NCI-H2029 (cell line): ENCODE measurements around the gene FAM171A2.
"Not testable (repeated sequence)": the region's sequence is repeated elsewhere in the genome, so short reads cannot be mapped to it uniquely, and the experiment has no call there.

Experiments
- DNase-seq: peaks from one replicate; lab custom pipeline; 2025; lab: John Stamatoyannopoulos, UW

FAM171A2 gene

GRCh38 chr17:44360144-44360533 is 3.5 kb downstream of the FAM171A2 start:
- DNase-seq = no peak

- DNase-seq = no peak
These were observed 4.1 kb downstream of the FAM171A2 start for GRCh38 chr17:44359458-44360143.

GRCh38 chr17:44359006-44359405 is 4.6 kb downstream of the FAM171A2 start:
- no peak for DNase-seq

GRCh38 chr17:44358066-44358465 is 5.6 kb downstream of the FAM171A2 start:
- no peak for DNase-seq

- no peak for DNase-seq
These were observed 7.4 kb downstream of the FAM171A2 start for GRCh38 chr17:44356241-44356640.

GRCh38 chr17:44355642-44356099 is 8.0 kb downstream of the FAM171A2 start:
- no peak for DNase-seq

GRCh38 chr17:44354582-44355561 is 8.8 kb downstream of the FAM171A2 start:
- no peak for DNase-seq

- DNase-seq = no peak
These were observed 9.9 kb downstream of the FAM171A2 start for GRCh38 chr17:44353672-44354331.

GRCh38 chr17:44352828-44353671 is 10.6 kb downstream of the FAM171A2 start:
- DNase-seq = no peak

GRCh38 chr17:44351961-44352827 is 11.5 kb downstream of the FAM171A2 start:
- DNase-seq = no peak

GRCh38 chr17:44351464-44351863 is 12.2 kb downstream of the FAM171A2 start:
- no peak for DNase-seq

GRCh38 chr17:44350733-44351226 is 12.9 kb downstream of the FAM171A2 start:
- DNase-seq = no peak

- DNase-seq = no peak
These were observed 14.0 kb downstream of the FAM171A2 start for GRCh38 chr17:44349553-44350070.

- no peak for DNase-seq
These were observed 14.7 kb downstream of the FAM171A2 start for GRCh38 chr17:44348988-44349364.

- no peak for DNase-seq
These were observed 15.2 kb downstream of the FAM171A2 start for GRCh38 chr17:44348234-44348987.

GRCh38 chr17:44347206-44348055 is 16.2 kb downstream of the FAM171A2 start:
- DNase-seq = not testable (repeated sequence)

GRCh38 chr17:44346064-44346844 is 17.4 kb downstream of the FAM171A2 start:
- DNase-seq = no peak
